Measurements from ENCODE around the gene CABYR.

Gene CABYR

DNA sequence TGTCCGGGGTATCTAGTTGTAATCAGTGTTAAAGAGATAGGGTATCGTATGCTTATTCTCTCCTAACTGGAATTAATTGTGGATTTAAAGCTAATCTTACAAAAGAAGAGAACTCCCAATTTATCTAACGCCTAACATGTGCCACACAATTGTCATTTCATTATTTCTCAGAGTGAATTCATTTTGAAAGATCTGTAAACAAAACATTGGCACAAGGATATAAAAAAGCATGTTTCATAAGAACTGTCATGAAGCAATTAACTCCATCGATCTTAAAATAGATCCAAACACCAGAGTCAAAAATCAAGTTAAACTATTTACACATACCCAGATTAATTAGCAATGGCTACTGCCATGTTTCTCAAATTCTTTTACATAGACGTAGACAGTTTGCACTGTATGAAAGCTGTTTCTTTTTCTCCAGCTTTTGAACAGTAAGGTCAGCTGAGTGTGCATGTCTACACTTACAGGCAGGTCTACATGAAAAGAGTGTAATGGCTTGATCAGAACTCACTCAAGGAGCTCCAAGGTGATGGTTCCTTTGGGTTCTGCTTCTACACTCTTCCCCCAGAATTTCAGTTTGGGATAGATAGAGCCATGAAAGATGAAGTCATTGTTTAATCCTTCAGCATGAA lies 38.8 kb downstream of the CABYR start:
- Histone ChIP-seq H3K27ac (no peak overlapping the region), H3K9me3 (ENCODE audit: severe bottlenecking) (no peaks in the 10 kb centered on the region), H3K36me3 (peaks cover 3% of the 10 kb centered on the region; the same call in 1 of the 2 replicates), H3K27me3 (ENCODE audit: insufficient read depth, low read depth, severe bottlenecking) (no peaks in the 10 kb centered on the region), H3K4me3 (ENCODE audit: low read depth, low read length) (no peak overlapping the region)
- TF ChIP-seq, protein P1, sequence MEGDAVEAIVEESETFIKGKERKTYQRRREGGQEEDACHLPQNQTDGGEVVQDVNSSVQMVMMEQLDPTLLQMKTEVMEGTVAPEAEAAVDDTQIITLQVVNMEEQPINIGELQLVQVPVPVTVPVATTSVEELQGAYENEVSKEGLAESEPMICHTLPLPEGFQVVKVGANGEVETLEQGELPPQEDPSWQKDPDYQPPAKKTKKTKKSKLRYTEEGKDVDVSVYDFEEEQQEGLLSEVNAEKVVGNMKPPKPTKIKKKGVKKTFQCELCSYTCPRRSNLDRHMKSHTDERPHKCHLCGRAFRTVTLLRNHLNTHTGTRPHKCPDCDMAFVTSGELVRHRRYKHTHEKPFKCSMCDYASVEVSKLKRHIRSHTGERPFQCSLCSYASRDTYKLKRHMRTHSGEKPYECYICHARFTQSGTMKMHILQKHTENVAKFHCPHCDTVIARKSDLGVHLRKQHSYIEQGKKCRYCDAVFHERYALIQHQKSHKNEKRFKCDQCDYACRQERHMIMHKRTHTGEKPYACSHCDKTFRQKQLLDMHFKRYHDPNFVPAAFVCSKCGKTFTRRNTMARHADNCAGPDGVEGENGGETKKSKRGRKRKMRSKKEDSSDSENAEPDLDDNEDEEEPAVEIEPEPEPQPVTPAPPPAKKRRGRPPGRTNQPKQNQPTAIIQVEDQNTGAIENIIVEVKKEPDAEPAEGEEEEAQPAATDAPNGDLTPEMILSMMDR (IDR thresholded peaks at IDR 0.05; ENCODE audit: low read depth, low read length), result no peak
- no peak for DNase-seq

DNA sequence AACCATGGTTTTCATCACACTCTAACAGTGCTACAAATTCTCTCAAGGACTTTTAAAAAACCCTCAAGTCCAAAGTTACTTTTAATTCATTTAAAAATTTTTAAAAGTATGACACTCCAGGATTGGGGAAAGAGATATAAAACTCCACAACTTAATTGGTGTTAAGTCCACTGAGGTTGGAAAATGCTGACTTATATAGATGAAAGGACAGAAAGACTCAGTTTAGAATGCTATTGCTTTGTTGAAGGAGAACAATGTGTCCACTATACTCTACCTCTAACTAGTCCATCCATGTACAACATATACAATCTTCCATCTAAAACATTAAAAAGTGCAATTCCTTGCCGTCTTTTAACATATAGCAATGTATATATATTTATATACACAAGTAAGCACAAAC lies 41.2 kb downstream of the CABYR start:
- H3K9me3 ChIP-seq (ENCODE audit: severe bottlenecking), result no peaks in the 10 kb centered on the region
- H3K27me3 ChIP-seq (ENCODE audit: insufficient read depth, low read depth, severe bottlenecking), result no peaks in the 10 kb centered on the region
- no peaks in the 10 kb centered on the region for H3K36me3 ChIP-seq
- TF ChIP-seq, protein P1 (IDR thresholded peaks at IDR 0.05; ENCODE audit: low read depth, low read length), result no peak
- H3K27ac ChIP-seq, result no peak overlapping the region
- H3K4me3 ChIP-seq (ENCODE audit: low read depth, low read length), result no peak overlapping the region
- no peak for DNase-seq

DNA sequence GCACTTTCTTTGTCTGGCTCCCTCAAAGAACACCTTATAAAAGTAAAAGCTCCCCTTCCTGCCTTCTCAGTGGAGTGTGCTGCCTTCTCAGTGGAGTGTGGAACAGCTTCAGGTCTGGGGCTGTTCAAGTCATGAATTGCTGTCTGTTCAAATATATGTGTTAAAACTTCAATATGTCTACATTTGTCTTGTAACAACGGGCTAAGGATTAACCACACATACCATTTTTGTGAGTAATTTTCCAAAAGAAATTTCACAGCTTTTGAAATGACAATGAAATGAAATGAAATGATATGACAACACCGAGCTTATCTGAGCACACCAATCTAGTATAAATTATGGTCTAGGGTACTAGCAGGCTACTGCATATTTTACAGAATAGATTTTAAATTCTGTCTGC lies 42.9 kb downstream of the CABYR start:
- H3K36me3 ChIP-seq, result no peaks in the 10 kb centered on the region
- no peak overlapping the region for H3K4me3 ChIP-seq (ENCODE audit: low read depth, low read length)
- no peaks in the 10 kb centered on the region for H3K9me3 ChIP-seq (ENCODE audit: severe bottlenecking)
- TF ChIP-seq, protein P1 (IDR thresholded peaks at IDR 0.05; ENCODE audit: low read depth, low read length), result no peak
- H3K27ac ChIP-seq, result no peak overlapping the region
- no peaks in the 10 kb centered on the region for H3K27me3 ChIP-seq (ENCODE audit: insufficient read depth, low read depth, severe bottlenecking)
- no peak for DNase-seq

DNA sequence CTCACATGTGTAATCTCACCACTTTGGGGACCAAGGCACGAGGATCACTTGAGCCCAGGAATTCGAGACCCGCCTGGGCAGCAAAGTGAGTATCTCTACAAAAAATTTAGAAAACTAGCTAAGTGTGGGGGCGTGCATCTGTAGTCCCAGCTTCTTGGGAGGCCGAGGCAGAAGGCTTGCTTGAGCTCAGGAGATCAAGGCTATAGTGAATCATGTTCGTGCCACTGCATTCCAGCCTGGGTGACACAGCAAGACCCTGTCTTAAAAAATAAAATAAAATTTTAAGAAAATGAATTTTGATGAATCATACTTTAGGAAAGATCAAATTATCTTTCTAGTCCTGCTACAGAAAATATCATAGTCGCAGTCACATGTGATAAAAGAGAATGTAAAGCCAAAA lies 46.9 kb downstream of the CABYR start:
- TF ChIP-seq, protein P1 (IDR thresholded peaks at IDR 0.05; ENCODE audit: low read depth, low read length), result no peak
- no peak overlapping the region for H3K4me3 ChIP-seq (ENCODE audit: low read depth, low read length)
- no peak for DNase-seq
- no peaks in the 10 kb centered on the region for H3K36me3 ChIP-seq
- no peaks in the 10 kb centered on the region for H3K27me3 ChIP-seq (ENCODE audit: insufficient read depth, low read depth, severe bottlenecking)
- H3K9me3 ChIP-seq (ENCODE audit: severe bottlenecking), result no peaks in the 10 kb centered on the region
- H3K27ac ChIP-seq, result no peak overlapping the region

DNA sequence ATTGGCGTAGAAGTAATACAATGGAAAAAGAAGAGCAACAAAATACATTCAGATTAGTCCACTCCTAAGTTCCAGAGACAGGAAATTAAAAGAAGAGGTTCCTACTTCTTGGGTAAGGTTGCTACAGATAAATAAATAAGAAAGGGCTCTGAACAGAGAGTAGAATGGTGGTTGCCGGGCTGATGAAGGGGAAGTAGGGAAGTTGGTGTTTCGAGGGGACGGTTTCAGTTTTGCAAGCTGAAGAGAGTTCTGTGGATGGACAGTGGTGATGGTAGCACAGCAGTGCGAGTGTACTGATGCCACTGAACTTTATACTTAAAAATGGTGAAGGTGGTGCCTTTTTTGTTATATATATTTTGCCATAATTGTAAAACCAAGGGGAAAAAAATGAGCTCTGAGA lies 48.2 kb downstream of the CABYR start:
- Histone ChIP-seq H3K27me3 (ENCODE audit: insufficient read depth, low read depth, severe bottlenecking) (no peaks in the 10 kb centered on the region), H3K27ac (no peak overlapping the region), H3K4me3 (ENCODE audit: low read depth, low read length) (no peak overlapping the region), H3K9me3 (ENCODE audit: severe bottlenecking) (no peaks in the 10 kb centered on the region), H3K36me3 (no peaks in the 10 kb centered on the region)
- no peak for DNase-seq
- TF ChIP-seq, protein P1 (IDR thresholded peaks at IDR 0.05; ENCODE audit: low read depth, low read length), result no peak

DNA sequence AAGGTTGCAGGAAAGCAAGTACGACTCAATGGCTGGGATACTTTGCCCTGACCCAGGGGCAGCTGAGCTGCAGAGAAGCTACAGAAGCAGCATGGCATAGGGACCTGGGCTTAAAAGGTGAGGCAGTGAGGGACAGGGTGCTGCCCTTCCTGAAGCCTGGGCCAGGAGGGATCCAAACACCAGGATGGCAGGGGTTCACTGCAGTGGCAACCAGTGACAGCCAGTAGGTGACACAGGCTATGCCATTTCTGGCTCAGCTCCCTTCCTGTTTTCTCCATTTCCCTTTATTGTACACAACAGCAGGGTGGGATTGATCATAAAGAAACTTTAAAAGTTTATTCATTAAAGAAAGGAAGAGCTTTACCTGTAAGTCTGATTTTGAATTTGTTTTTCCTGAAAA lies 48.8 kb downstream of the CABYR start:
- Histone ChIP-seq H3K4me3 (ENCODE audit: low read depth, low read length) (no peak overlapping the region), H3K36me3 (no peaks in the 10 kb centered on the region), H3K27ac (no peak overlapping the region), H3K9me3 (ENCODE audit: severe bottlenecking) (no peaks in the 10 kb centered on the region), H3K27me3 (ENCODE audit: insufficient read depth, low read depth, severe bottlenecking) (no peaks in the 10 kb centered on the region)
- TF ChIP-seq, protein P1 (IDR thresholded peaks at IDR 0.05; ENCODE audit: low read depth, low read length), result no peak
- no peak for DNase-seq

All from WERI-Rb-1 (cell line).